ENCODE data around the gene MRPL14. TPM values are rescaled to one million over a fixed set of nuclear protein-coding genes. Genes with fewer than 3 reads are reported as not detected.
A peak's percentile ranks its signal among the peaks of the same experiment; 100 is the strongest.

MRPL14 gene
- total RNA-seq, 1 donor from 2014 or later: 65.5 TPM

- H3K4me1 Mint-ChIP-seq: peaks cover 16% of the 10 kb centered on the region
- peak; percentile 22 for DNase-seq (ENCODE audit: low read depth, low spot score)
- no peaks in the 10 kb centered on the region for H3K9me3 Mint-ChIP-seq
- peak overlapping the region; percentile 89 for H3K27ac Mint-ChIP-seq (ENCODE audit: unreplicated experiment)
- no peaks in the 10 kb centered on the region for H3K36me3 Mint-ChIP-seq (ENCODE audit: low read depth)
- peak overlapping the region; percentile 80 for H3K4me3 Mint-ChIP-seq
- peaks cover 11% of the 10 kb centered on the region for H3K27me3 Mint-ChIP-seq (ENCODE audit: low read depth)
- no peak for TF ChIP-seq CTCF (conservative IDR thresholded peaks at IDR 0.05)
These were observed 53.4 kb downstream of the MRPL14 start for GRCh38 chr6:44073612-44074438.

DNA sequence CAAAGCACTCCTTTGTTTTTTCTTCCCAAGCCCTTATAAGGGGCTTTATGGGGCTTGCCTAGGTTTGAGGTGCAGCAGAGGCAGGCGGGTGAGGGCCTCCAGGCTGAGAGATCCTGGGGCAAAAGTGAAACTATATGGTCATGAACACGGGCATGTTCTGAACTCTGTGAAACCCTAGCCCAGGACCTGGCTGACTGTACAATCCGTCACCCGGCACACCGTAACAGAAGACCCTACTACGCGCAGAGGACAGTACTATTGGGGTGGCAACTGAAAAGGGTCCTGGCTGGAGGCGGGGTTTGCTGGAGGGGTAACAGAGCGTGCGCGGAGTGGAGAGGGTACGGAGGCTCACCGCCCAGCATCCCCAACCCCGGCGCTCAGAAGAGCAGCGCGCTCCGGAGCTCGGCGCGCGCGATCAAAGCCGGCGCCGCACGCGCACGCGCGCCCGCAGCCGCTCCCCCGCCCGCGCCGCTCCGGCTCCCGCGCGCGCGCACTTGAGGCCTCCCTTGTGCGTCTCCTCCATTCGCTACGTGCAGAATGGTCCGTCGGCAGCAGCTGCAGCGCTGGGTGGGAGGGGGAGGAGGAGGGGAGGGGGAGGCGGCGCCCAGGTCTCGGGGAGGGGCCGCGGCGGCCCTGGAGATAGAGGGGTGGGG lies 54.2 kb downstream of the MRPL14 start:
- no peak for TF ChIP-seq CTCF (conservative IDR thresholded peaks at IDR 0.05)
- H3K27me3 Mint-ChIP-seq (ENCODE audit: low read depth): peaks cover 8% of the 10 kb centered on the region
- H3K27ac Mint-ChIP-seq (ENCODE audit: unreplicated experiment): peak overlapping the region; percentile 43
- peaks cover 16% of the 10 kb centered on the region for H3K4me1 Mint-ChIP-seq
- no peaks in the 10 kb centered on the region for H3K36me3 Mint-ChIP-seq (ENCODE audit: low read depth)
- peak; percentile 74 for DNase-seq (ENCODE audit: low read depth, low spot score)
- H3K9me3 Mint-ChIP-seq: no peaks in the 10 kb centered on the region
- H3K4me3 Mint-ChIP-seq: peak overlapping the region; percentile 89

GRCh38 chr6:44072452-44072958 lies 54.7 kb downstream of the MRPL14 start:
- Mint-ChIP-seq H3K4me3 (peak overlapping the region; percentile 89), H3K27ac (ENCODE audit: unreplicated experiment) (no peak overlapping the region), H3K9me3 (no peaks in the 10 kb centered on the region), H3K36me3 (ENCODE audit: low read depth) (no peaks in the 10 kb centered on the region), H3K4me1 (peaks cover 16% of the 10 kb centered on the region), H3K27me3 (ENCODE audit: low read depth) (peaks cover 5% of the 10 kb centered on the region)
- DNase-seq (ENCODE audit: low read depth, low spot score): no peak
- TF ChIP-seq CTCF (conservative IDR thresholded peaks at IDR 0.05): no peak

GRCh38 chr6:44071670-44072451 lies 55.4 kb downstream of the MRPL14 start:
- H3K27ac Mint-ChIP-seq (ENCODE audit: unreplicated experiment): no peak overlapping the region
- H3K4me1 Mint-ChIP-seq: peaks cover 16% of the 10 kb centered on the region

More at GRCh38 chr6:44071670-44072451, 55.4 kb downstream of the MRPL14 start:
- Mint-ChIP-seq H3K36me3 (ENCODE audit: low read depth) (no peaks in the 10 kb centered on the region), H3K4me3 (peak overlapping the region; percentile 65), H3K9me3 (no peaks in the 10 kb centered on the region), H3K27me3 (ENCODE audit: low read depth) (peaks cover 5% of the 10 kb centered on the region)
- TF ChIP-seq CTCF (conservative IDR thresholded peaks at IDR 0.05): no peak
- no peak for DNase-seq (ENCODE audit: low read depth, low spot score)
